ENCODE results near the gene SCP2. TPM values are rescaled to one million over a fixed set of nuclear protein-coding genes. Genes with fewer than 3 reads are reported as not detected.

The SCP2 gene
- total RNA-seq, 4 donors from 2014 or later, result 97.8 to 194 (median 118) TPM

DNA sequence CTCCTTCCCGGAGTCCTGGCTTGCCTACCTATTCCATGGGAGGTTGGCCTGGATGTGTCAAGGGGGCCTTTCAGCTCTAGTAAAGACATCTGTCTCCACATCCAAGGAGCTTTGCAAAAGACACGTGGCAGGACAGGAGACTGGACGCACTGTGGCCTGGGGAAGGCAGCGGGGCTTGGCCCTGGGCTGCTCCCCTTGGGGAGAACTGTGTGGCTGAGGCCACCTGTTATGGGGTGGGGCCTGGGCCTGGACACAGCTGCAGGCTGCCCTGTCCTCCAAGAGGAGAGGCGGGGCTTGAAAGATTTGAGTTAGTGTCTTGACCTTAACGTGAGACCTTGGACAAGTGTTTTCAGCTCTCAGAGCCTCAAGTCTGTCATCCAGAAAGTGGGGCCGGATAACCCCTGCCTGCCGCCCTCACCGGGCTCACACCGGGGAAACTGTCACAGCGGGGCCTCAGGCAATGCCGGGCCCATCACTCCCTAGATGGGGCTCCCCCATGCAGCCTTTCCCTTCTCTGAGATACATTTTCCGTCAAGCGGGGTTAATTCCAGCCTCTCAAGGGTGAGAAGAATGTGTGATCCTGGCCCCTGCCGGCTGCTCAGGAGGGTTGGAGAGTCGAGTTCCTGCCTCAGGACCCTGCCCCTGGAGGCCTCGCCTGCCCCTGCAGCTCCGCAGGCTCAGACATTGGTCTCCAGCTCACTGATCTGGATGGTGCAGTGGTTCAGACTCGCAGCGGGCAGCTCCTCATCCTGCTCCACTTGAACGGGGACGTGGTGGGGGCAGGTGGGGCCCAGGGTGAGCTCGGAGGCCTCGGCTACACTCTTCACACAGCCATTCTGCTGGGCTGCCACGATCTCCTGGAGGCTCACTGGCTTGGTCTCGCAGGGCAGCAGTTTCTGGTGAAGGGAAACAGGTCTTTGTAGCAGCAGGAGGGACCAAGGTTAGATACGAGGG lies 160.5 kb downstream of the SCP2 start:
- Histone ChIP-seq H3K36me3 (no peaks in the 10 kb centered on the region), H3K27me3 (no peaks in the 10 kb centered on the region), H3K9me3 (no peaks in the 10 kb centered on the region), H3K4me3 (no peak overlapping the region), H3K27ac (no peak overlapping the region), H3K4me1 (peaks cover 0 to 16% (median 0%) of the 10 kb centered on the region in 3 donors)
- 71% methylated on average over 5 to 13 of the region's 27 CpGs for WGBS, 2 donors
- TF ChIP-seq, protein P1, sequence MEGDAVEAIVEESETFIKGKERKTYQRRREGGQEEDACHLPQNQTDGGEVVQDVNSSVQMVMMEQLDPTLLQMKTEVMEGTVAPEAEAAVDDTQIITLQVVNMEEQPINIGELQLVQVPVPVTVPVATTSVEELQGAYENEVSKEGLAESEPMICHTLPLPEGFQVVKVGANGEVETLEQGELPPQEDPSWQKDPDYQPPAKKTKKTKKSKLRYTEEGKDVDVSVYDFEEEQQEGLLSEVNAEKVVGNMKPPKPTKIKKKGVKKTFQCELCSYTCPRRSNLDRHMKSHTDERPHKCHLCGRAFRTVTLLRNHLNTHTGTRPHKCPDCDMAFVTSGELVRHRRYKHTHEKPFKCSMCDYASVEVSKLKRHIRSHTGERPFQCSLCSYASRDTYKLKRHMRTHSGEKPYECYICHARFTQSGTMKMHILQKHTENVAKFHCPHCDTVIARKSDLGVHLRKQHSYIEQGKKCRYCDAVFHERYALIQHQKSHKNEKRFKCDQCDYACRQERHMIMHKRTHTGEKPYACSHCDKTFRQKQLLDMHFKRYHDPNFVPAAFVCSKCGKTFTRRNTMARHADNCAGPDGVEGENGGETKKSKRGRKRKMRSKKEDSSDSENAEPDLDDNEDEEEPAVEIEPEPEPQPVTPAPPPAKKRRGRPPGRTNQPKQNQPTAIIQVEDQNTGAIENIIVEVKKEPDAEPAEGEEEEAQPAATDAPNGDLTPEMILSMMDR (IDR thresholded peaks at IDR 0.05), result no peak
- TF ChIP-seq POLR2A (IDR thresholded peaks at IDR 0.05), result no peak
- intact Hi-C loops (cut with DNase I), result no loop called here
- DNase-seq, result no peak

DNA sequence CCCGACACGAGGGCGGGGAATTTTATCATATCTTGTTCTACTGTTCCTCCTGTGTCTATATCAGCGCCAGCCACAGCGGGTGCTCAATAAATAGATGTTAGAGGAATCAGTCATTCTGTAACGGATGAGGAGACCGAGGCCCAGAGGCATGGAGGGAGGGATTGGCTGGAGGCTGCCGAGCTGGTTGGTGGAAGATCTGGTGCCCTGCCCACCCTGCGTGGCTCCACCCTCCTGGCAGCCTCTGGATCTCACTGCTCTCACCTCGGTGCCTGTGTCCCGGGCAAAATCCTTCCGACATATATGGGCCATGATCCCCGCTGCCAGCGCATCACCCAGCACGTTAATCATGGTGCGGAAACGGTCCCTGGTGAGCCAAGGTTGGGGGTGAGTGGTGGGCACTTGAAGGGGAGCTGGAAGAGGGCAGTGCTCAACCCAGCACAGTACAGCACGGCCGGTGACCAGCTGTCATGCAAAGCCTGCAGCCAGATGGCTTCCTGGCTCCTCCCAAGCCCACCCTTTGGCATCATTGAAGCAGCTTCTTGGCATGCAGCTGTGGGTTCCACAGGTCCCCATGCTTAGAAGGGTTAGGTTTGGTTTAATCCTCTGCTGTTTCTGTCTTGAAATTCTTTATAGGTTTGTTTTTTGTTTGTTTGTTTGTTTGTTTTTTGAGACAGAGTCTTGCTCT lies 161.7 kb downstream of the SCP2 start:
- no peak for DNase-seq
- peaks cover 0 to 16% (median 0%) of the 10 kb centered on the region in 3 donors for H3K4me1 ChIP-seq
- no peaks in the 10 kb centered on the region for H3K9me3 ChIP-seq
- no peaks in the 10 kb centered on the region for H3K27me3 ChIP-seq
- intact Hi-C loops (cut with DNase I), result no loop called here
- no peak overlapping the region for H3K27ac ChIP-seq
- H3K36me3 ChIP-seq, result no peaks in the 10 kb centered on the region
- TF ChIP-seq, protein P1 (IDR thresholded peaks at IDR 0.05), result no peak
- no peak for TF ChIP-seq POLR2A (IDR thresholded peaks at IDR 0.05)
- H3K4me3 ChIP-seq, result no peak overlapping the region
- 84 to 85% methylated on average over 6 to 9 of the region's 19 CpGs for WGBS, 2 donors

DNA sequence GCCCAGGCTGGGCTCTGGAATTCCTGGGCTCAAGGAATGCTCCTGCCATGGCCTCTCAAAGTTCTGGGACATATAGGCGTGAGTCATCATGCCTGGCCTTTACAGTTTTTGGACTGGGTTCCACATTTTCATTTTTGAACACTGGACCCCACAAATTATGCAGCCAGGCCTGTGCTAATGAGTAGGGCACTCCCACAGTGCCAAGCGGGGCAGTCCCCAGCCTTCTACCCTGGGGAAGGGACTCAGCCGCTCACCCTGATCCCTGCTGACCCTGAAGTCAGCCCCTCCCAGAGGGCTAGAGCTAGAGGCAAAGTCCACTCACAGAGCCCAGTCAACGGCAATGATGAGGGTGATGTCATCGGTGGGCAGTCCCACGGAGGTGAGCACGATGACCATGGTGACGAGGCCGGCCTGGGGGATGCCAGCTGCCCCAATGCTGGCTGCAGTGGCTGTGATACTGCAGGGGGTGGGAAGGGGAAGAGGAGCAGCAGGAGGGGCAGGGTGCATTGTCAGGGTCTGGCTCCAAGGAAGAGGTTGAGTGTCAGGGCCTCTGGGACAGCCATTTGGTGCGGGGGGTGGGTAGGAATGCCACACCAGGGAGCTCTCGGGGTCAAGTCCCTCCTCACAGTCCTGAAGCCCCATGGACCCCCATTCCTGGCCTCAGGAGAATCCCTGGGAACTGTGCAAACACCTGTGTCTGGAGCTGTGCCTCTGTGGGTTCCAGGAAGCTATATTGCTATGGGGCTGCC lies 162.6 kb downstream of the SCP2 start:
- WGBS, 2 donors, result 69 to 75% methylated on average over 3 to 8 of the region's 11 CpGs
- H3K27me3 ChIP-seq, result no peaks in the 10 kb centered on the region
- H3K27ac ChIP-seq, result no peak overlapping the region
- intact Hi-C loops (cut with DNase I), result no loop called here
- peaks cover 0 to 16% (median 0%) of the 10 kb centered on the region in 3 donors for H3K4me1 ChIP-seq
- DNase-seq, result no peak
- no peak overlapping the region for H3K4me3 ChIP-seq
- no peaks in the 10 kb centered on the region for H3K36me3 ChIP-seq
- TF ChIP-seq, protein P1 (IDR thresholded peaks at IDR 0.05), result no peak
- TF ChIP-seq POLR2A (IDR thresholded peaks at IDR 0.05), result no peak
- H3K9me3 ChIP-seq, result no peaks in the 10 kb centered on the region

DNA sequence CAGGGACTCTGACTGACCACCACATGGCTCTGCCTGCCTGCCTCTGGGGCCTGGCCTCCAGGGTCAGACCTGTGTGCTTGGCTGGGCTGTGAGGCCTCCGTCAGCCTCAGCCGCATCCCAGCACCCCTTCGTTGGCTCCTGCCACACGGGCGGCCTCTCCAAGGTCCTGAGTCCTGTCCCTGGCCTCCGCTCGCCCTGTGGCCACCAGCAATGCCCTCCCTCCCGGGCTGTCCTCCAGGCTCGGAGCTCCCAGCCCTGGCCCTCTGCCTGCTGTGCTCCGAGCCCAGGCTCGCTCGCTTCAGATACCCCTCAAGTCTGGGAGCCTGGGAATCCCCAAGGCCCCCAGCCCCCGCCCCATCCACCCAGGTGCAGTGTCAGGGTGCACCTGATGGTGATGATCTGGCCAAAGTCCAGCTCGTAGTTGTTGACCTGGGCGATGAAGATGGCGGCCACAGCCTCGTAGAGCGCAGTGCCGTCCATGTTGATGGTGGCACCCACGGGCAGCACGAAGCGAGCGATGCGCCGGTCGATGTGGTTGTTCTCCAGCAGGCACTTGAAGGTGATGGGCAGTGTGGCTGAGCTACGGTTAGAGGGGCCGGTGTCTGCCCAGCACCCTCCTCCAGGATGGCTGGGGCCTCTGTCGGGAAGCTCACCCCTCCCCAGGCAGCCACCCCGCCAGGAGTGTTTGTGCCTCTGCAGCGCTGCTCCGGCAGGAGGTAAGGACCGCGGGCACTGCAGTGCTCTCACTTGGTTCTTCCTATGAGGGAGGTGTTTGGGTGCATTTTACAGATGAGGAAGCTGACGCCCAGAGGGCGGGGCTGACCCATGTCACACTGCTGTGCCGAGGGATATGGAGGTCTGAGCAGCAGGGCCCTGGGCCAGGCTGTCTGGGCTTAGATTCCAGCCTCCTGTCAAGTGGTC lies 163.4 kb downstream of the SCP2 start:
- peaks cover 0 to 16% (median 0%) of the 10 kb centered on the region in 3 donors for H3K4me1 ChIP-seq
- intact Hi-C loops (cut with DNase I), result no loop called here
- no peak overlapping the region for H3K4me3 ChIP-seq
- H3K36me3 ChIP-seq, result no peaks in the 10 kb centered on the region
- WGBS, 2 donors, result 82 to 86% methylated on average over 2 to 14 of the region's 37 CpGs
- no peaks in the 10 kb centered on the region for H3K9me3 ChIP-seq
- no peak for TF ChIP-seq POLR2A (IDR thresholded peaks at IDR 0.05)
- TF ChIP-seq, protein P1 (IDR thresholded peaks at IDR 0.05), result no peak
- H3K27ac ChIP-seq, result no peak overlapping the region
- DNase-seq, result no peak
- H3K27me3 ChIP-seq, result no peaks in the 10 kb centered on the region

Data from esophagus squamous epithelium (tissue), 5 donors.